PC-9 (cell line): ENCODE data around the gene ZNF322.

Experiments
- CTCF ChIP-seq: fragments of 200-600 bp; sonication (generic); conservative IDR thresholded peaks from 2 replicates; pipeline ENCODE4 v1.6.1; 2017; ENCODE audit warnings: mixed run types, antibody characterized with exemption, mild to moderate bottlenecking, moderate library complexity
- EZH2 ChIP-seq: fragments of 200-600 bp; sonication (generic); IDR thresholded peaks from 2 replicates; pipeline ENCODE4 v1.8.0; 2017; ENCODE audit warnings: antibody characterized with exemption, low read depth

- TF ChIP-seq CTCF (no peak), EZH2 (no peak)
Measured at GRCh38 chr6:26651133-26651781, 8.3 kb downstream of the ZNF322 start.
